Measurements from ENCODE around the gene LRRC45.

DNA sequence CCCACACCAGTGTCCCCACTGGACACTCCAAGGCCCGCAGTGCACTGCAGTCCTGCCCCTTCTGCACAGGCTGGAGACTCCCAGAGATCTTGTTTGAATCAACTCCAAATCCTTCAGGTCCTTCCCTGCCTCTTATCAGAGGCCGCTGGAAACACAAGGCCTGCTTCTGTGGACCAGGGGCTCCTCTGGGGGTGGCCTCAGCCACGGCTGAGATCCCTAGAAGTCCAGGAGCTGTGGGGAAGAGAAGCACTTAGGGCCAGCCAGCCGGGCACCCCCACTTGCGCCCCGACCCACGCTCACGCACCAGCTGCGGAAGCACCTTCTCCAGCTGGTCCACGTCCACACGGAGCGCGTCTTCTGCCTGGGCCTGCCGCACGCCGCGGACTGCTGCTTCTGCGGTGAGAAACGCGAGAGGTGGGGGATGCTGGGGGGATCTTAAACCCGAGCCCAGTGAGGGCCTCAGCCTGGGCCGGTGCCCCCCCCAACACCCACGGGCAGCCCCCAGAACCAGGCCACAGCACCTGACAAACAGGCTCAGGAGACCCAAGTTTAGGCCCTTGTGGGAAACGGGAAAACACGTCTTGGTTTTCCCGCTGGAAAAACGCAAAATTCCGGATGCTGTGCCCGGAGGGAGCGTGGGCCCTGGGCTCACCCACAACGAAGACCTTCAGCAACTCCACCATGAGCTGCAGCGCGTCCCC is 4.0 kb upstream of the LRRC45 start:
- TF ChIP-seq, protein P1, sequence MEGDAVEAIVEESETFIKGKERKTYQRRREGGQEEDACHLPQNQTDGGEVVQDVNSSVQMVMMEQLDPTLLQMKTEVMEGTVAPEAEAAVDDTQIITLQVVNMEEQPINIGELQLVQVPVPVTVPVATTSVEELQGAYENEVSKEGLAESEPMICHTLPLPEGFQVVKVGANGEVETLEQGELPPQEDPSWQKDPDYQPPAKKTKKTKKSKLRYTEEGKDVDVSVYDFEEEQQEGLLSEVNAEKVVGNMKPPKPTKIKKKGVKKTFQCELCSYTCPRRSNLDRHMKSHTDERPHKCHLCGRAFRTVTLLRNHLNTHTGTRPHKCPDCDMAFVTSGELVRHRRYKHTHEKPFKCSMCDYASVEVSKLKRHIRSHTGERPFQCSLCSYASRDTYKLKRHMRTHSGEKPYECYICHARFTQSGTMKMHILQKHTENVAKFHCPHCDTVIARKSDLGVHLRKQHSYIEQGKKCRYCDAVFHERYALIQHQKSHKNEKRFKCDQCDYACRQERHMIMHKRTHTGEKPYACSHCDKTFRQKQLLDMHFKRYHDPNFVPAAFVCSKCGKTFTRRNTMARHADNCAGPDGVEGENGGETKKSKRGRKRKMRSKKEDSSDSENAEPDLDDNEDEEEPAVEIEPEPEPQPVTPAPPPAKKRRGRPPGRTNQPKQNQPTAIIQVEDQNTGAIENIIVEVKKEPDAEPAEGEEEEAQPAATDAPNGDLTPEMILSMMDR (conservative IDR thresholded peaks at IDR 0.05; ENCODE audit: low read length), result no peak
- no peak for TF ChIP-seq EZH2phosphoT487 (IDR thresholded peaks at IDR 0.05; ENCODE audit: borderline replicate concordance, low read depth, low read length)
